Measurements from ENCODE around the gene ABLIM1. TPM values are rescaled to one million over a fixed set of nuclear protein-coding genes. Genes with fewer than 3 reads are reported as not detected.

The ABLIM1 gene
- total RNA-seq, 1 experiment from 2014 or later, result 62.1 TPM

DNA sequence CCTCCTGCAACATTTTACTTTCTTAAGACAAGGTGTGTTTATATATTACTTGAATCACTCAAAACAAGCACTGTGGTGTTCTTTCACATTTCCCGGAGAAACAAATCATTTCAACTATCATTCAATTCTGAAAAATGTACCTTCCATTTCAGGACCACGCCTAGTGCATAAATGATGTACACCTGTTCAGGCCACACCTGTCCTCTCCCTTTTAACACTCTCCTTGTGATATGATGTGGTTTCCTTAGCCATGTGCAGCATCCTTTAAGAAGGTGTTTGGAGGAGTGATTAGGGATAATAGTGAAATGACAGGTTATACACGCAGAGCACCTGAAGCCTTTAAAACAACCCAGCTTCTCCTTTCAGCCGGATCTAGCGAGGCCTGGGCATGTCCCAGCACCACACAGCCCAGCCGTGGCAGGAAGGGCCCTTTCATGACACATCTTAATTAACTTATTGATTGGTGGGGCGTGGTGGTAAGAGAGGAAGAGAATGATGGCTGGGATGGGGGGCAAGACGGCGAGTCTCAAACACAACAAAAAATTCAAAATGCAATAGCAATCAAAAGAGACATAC lies 26.9 kb downstream of the ABLIM1 start (continued):
- TF ChIP-seq OVOL2 (CRISPR knock-in tag; IDR thresholded peaks at IDR 0.05; ENCODE audit: borderline replicate concordance) (no peak), ETV6 (CRISPR knock-in tag; IDR thresholded peaks at IDR 0.05) (no peak), IRF2 (CRISPR knock-in tag; IDR thresholded peaks at IDR 0.05; ENCODE audit: borderline replicate concordance, low read depth) (no peak), ZNF121 (CRISPR knock-in tag; IDR thresholded peaks at IDR 0.05) (no peak)

DNA sequence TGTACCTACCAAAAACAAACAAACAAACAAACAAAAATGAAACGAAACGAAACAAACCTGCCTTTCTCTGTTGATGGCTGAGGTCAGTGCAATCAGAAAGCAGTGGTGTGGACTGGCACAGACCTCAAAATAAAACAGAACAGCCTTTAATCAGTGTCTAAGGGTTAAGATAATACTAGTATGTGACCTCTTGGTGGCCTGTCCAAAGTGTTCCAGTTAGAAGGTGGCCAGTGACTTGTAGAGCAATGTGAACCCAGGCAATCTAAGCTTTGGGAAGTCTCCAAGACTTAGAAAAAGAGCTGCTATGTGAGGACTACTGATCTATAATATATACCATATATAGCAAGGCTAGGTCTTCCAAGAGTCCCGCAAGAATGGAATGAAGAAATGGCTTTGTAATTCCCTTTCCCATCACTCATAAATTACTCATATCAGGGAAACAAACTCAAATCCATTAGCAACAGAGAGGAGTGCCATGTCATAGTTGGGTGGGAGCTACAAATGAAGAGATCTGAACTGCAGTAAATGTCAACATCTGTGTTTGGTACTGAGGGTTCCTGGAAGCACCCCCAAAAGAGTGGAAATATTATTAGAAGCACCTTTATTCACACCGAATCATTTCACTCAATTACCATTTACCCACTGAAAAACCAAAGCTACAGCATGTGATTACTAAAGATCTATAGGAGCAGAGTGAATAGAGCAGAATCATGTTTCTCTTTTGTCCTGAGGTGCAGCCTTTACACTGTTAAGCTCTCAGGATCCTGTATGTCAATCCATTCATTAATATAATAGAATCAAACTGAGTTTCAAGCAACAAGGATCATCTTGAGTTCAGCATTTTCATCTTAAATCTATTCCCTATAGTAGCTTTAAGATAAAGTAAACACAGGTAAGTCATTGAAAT lies 28.0 kb downstream of the ABLIM1 start:
- POLR2A ChIA-PET, result no interaction called here
- Mint-ChIP-seq H3K9me3 (peaks cover 6% of the 10 kb centered on the region; the same call in 1 of the 2 replicates), H3K27ac (no peak overlapping the region), H3K27me3 (ENCODE audit: low read depth) (peaks cover 37% of the 10 kb centered on the region), H3K4me3 (no peak overlapping the region), H3K36me3 (peaks cover 3% of the 10 kb centered on the region; the same call in 1 of the 2 replicates), H3K4me1 (peaks cover 32% of the 10 kb centered on the region)
- CTCF ChIA-PET, result interaction anchor here (1.4 kb wide), 1 partner anchor 64 kb away, joined by 4 read pairs; no protein-coding TSS in a partner anchor
- DNase-seq (ENCODE audit: low spot score) (no peak), ATAC-seq (no peak)
- TF ChIP-seq TP53 (CRISPR knock-in tag; IDR thresholded peaks at IDR 0.05) (no peak), EMX1 (CRISPR knock-in tag; IDR thresholded peaks at IDR 0.05) (no peak), NFYB (CRISPR knock-in tag; conservative IDR thresholded peaks at IDR 0.05; ENCODE audit: low read depth) (no peak)
- TF ChIP-seq, protein P1, sequence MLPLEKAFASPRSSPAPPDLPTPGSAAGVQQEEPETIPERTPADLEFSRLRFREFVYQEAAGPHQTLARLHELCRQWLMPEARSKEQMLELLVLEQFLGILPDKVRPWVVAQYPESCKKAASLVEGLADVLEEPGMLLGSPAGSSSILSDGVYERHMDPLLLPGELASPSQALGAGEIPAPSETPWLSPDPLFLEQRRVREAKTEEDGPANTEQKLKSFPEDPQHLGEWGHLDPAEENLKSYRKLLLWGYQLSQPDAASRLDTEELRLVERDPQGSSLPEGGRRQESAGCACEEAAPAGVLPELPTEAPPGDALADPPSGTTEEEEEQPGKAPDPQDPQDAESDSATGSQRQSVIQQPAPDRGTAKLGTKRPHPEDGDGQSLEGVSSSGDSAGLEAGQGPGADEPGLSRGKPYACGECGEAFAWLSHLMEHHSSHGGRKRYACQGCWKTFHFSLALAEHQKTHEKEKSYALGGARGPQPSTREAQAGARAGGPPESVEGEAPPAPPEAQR (CRISPR knock-in tag; IDR thresholded peaks at IDR 0.05), result no peak
- TF ChIP-seq, protein P2, sequence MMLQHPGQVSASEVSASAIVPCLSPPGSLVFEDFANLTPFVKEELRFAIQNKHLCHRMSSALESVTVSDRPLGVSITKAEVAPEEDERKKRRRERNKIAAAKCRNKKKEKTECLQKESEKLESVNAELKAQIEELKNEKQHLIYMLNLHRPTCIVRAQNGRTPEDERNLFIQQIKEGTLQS (CRISPR knock-in tag; conservative IDR thresholded peaks at IDR 0.05), result no peak
- TF ChIP-seq, protein P3, sequence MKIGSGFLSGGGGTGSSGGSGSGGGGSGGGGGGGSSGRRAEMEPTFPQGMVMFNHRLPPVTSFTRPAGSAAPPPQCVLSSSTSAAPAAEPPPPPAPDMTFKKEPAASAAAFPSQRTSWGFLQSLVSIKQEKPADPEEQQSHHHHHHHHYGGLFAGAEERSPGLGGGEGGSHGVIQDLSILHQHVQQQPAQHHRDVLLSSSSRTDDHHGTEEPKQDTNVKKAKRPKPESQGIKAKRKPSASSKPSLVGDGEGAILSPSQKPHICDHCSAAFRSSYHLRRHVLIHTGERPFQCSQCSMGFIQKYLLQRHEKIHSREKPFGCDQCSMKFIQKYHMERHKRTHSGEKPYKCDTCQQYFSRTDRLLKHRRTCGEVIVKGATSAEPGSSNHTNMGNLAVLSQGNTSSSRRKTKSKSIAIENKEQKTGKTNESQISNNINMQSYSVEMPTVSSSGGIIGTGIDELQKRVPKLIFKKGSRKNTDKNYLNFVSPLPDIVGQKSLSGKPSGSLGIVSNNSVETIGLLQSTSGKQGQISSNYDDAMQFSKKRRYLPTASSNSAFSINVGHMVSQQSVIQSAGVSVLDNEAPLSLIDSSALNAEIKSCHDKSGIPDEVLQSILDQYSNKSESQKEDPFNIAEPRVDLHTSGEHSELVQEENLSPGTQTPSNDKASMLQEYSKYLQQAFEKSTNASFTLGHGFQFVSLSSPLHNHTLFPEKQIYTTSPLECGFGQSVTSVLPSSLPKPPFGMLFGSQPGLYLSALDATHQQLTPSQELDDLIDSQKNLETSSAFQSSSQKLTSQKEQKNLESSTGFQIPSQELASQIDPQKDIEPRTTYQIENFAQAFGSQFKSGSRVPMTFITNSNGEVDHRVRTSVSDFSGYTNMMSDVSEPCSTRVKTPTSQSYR (CRISPR knock-in tag; IDR thresholded peaks at IDR 0.05), result no peak
- TF ChIP-seq, protein P4, sequence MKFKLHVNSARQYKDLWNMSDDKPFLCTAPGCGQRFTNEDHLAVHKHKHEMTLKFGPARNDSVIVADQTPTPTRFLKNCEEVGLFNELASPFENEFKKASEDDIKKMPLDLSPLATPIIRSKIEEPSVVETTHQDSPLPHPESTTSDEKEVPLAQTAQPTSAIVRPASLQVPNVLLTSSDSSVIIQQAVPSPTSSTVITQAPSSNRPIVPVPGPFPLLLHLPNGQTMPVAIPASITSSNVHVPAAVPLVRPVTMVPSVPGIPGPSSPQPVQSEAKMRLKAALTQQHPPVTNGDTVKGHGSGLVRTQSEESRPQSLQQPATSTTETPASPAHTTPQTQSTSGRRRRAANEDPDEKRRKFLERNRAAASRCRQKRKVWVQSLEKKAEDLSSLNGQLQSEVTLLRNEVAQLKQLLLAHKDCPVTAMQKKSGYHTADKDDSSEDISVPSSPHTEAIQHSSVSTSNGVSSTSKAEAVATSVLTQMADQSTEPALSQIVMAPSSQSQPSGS (CRISPR knock-in tag; IDR thresholded peaks at IDR 0.05; ENCODE audit: borderline replicate concordance, low read depth), result no peak
- TF ChIP-seq, protein P5, sequence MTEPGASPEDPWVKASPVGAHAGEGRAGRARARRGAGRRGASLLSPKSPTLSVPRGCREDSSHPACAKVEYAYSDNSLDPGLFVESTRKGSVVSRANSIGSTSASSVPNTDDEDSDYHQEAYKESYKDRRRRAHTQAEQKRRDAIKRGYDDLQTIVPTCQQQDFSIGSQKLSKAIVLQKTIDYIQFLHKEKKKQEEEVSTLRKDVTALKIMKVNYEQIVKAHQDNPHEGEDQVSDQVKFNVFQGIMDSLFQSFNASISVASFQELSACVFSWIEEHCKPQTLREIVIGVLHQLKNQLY (CRISPR knock-in tag; IDR thresholded peaks at IDR 0.05), result no peak
- TF ChIP-seq, protein P6, sequence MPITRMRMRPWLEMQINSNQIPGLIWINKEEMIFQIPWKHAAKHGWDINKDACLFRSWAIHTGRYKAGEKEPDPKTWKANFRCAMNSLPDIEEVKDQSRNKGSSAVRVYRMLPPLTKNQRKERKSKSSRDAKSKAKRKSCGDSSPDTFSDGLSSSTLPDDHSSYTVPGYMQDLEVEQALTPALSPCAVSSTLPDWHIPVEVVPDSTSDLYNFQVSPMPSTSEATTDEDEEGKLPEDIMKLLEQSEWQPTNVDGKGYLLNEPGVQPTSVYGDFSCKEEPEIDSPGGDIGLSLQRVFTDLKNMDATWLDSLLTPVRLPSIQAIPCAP (CRISPR knock-in tag; IDR thresholded peaks at IDR 0.05), result no peak
